ENCODE measurements around the gene STX8. TPM values are rescaled to one million over a fixed set of nuclear protein-coding genes. Genes with fewer than 3 reads are reported as not detected.

The STX8 gene
- total and polyA plus RNA-seq, 3 experiments from 2014 or later: 63.3 to 171 (median 64.8) TPM

DNA sequence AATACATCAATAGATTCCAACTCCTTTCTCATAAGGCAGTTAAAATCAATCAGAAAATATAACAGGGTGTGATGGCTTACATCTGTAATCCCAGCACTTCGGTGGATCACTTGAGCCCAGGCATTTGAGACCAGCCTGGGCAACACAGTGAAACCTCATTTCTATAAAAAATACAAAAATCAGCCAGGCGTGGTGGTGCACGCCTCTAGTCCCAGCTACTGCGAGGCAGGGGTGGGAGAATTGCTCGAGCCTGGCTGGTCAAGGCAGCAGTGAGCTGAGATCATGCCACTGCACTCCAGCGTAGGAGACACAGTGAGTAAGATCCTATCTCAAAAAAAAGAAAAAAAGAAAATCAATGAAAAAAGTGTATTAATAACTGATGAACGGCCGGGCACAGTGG lies 295.7 kb downstream of the STX8 start:
- POLR2A ChIA-PET: no interaction called here
- H3K27me3 Mint-ChIP-seq: no peaks in the 10 kb centered on the region

DNA sequence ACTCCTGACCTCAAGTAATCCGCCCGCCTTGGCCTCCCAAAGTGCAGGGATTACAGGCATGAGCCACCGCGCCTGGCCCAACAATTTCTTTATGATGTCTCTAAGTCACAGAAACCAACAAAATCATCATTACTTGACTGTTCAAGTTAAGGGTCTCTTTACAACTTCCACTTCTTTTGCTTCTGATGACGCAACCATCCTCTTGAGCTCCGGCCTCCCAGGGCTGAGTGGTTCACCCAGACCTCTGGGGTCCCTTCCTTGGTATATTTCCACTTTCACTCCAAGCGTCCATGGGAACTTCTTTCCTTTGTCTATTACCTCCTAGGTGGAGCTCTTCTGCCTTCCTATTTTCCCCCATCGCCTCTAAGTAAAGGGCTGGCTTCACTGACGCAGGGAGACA lies 300.6 kb downstream of the STX8 start:
- H3K9me3 ChIP-seq (ENCODE audit: low read length): no peaks in the 10 kb centered on the region
- ChIA-PET POLR2A (no interaction called here), CTCF (no interaction called here)
- no peak for DNase-seq
- H3K36me3 ChIP-seq (ENCODE audit: insufficient read depth, low read length): no peaks in the 10 kb centered on the region
- H3K4me1 ChIP-seq (ENCODE audit: insufficient read depth, low read length): no peaks in the 10 kb centered on the region
- Mint-ChIP-seq H3K4me1 (peaks cover 0 to 8% (median 6%) of the 10 kb centered on the region in 3 donors), H3K27me3 (no peaks in the 10 kb centered on the region), H3K27ac (no peak overlapping the region), H3K36me3 (peaks cover 0 to 10% (median 0%) of the 10 kb centered on the region in 3 donors), H3K9me3 (no peaks in the 10 kb centered on the region), H3K4me3 (no peak overlapping the region)
- no peak overlapping the region for H3K27ac ChIP-seq (ENCODE audit: low read depth, low read length)
- no peaks in the 10 kb centered on the region for H3K27me3 ChIP-seq (ENCODE audit: insufficient read depth, low read length, poor library complexity, severe bottlenecking)
- no peak overlapping the region for H3K4me3 ChIP-seq (ENCODE audit: low read length)

More for the DNA sequence above, 295.7 kb downstream of the STX8 start:
- Histone ChIP-seq H3K4me3 (ENCODE audit: low read length) (no peak overlapping the region), H3K4me1 (ENCODE audit: insufficient read depth, low read length) (no peaks in the 10 kb centered on the region), H3K36me3 (ENCODE audit: insufficient read depth, low read length) (no peaks in the 10 kb centered on the region), H3K27me3 (ENCODE audit: insufficient read depth, low read length, poor library complexity, severe bottlenecking) (no peaks in the 10 kb centered on the region), H3K9me3 (ENCODE audit: low read length) (no peaks in the 10 kb centered on the region), H3K27ac (ENCODE audit: low read depth, low read length) (no peak overlapping the region)
- no peak overlapping the region for H3K4me3 Mint-ChIP-seq
- no peaks in the 10 kb centered on the region for H3K9me3 Mint-ChIP-seq
- no peak for DNase-seq
- peaks cover 0 to 5% (median 5%) of the 10 kb centered on the region in 3 donors for H3K36me3 Mint-ChIP-seq
- CTCF ChIA-PET: interaction anchor here (0.9 kb wide), 1 partner anchor 9 kb away, joined by 3 read pairs; no protein-coding TSS in a partner anchor
- H3K4me1 Mint-ChIP-seq: peaks cover 0 to 5% (median 5%) of the 10 kb centered on the region in 3 donors
- H3K27ac Mint-ChIP-seq: no peak overlapping the region

DNA sequence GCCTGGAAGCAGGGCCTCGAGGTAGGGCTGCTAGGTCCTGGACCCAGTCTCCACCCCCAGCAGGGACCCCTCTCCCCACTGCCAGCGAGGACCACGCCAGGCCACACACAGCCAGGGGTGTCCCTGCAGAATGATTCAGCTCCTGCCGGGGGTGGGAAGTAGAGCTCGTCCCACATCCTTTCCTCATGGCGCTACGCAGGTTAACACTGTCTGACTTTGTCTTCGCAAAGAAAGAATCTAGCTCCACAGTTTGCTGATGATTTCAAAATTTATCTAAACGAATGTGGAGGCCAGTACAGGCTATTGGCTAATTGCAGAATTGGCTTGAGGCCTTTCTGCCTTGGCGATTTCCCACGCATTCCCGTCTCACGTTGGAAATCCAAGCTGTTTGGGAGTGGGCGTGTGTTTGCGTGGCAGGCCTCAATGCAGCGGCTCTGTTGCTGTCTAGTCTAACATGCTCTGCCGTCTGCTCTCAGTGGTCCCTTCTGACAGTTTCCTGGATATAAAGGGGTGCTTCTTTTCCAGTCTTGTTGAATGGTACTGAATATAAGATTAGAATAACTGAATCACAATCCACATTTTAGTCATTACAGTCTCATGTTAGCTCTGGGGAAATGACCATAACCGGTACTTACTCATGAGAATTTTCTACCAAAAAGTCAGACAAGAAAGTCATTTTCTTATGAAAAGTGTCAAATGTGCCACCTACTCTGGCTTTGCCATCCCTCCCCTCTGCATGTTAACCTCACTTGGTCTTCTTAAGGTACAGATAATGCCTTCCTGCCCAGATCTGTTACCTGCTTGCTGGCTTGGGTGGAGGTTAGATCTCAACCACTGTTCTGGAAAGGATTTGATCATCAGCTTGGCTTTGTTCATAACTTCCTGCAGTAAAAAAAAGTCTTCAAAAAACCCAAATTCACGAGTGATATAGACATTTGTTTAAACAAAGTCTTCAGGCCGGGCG lies 301.9 kb downstream of the STX8 start:
- H3K4me1 Mint-ChIP-seq: peaks cover 0 to 8% (median 6%) of the 10 kb centered on the region in 3 donors
- Histone ChIP-seq H3K27ac (ENCODE audit: low read depth, low read length) (no peak overlapping the region), H3K36me3 (ENCODE audit: insufficient read depth, low read length) (no peaks in the 10 kb centered on the region), H3K4me1 (ENCODE audit: insufficient read depth, low read length) (no peaks in the 10 kb centered on the region), H3K9me3 (ENCODE audit: low read length) (no peaks in the 10 kb centered on the region), H3K4me3 (ENCODE audit: low read length) (no peak overlapping the region), H3K27me3 (ENCODE audit: insufficient read depth, low read length, poor library complexity, severe bottlenecking) (no peaks in the 10 kb centered on the region)
- H3K9me3 Mint-ChIP-seq: no peaks in the 10 kb centered on the region
- H3K4me3 Mint-ChIP-seq: no peak overlapping the region
- POLR2A ChIA-PET: no interaction called here
- peaks cover 0 to 12% (median 0%) of the 10 kb centered on the region in 3 donors for H3K36me3 Mint-ChIP-seq
- H3K27ac Mint-ChIP-seq: peak overlapping the region in 1 of 8 donors; percentile 43
- no peak for DNase-seq
- H3K27me3 Mint-ChIP-seq: no peaks in the 10 kb centered on the region
- CTCF ChIA-PET: no interaction called here

DNA sequence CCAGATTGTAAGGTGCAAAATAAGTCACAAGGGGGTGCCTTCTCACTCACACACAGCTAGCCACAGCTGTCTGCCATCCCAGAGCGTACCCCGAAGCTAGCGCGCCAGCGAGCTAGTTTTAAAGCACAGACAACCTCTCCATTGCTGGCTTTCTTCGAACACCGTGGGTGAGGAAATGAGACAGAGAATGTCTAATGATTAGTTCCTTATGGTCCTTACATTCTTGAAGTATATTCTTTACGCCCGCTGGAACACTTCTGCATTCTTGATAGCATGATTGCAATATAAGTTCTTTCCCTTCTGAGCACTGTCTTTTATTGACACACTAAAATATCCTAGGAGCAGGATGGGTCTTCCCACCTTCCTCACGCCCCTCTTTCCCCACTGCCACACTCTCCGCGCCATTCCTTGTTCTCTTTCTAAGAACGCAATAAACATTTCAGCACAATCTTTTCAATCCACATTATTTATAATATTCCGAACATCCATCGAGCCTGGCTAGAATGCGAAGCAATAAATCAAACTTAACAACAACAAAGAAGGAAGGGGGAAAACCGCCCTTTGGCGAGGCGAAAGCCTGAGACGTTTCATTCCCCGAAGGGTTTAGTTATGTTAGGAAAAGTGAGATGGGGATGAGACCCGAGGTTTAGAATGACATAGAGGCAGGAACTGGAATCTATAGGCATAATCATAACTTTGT lies 303.0 kb downstream of the STX8 start:
- H3K4me3 Mint-ChIP-seq: no peak overlapping the region

DNA sequence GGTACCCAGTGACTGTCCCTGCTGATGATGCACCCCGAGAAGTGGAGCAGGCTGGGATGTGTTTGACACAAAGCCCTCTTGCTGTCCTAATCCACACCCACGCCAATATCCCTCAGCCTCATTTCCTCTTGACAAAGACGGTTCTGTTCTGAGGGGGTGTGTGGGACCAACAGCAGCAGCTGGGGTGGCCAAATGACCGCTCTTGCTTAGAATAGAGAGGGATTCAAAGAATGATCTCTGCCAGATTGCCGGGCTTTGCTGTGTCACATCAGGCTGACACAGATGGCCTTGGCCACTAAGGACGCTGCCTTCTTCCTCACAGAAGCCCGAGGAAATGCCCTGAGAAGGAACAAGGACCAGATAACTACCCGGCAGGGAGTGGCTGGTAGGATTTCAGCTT lies 303.6 kb downstream of the STX8 start:
- H3K36me3 ChIP-seq (ENCODE audit: insufficient read depth, low read length): no peaks in the 10 kb centered on the region
- CTCF ChIA-PET: no interaction called here
- no peaks in the 10 kb centered on the region for H3K27me3 Mint-ChIP-seq
- no peak overlapping the region for H3K27ac Mint-ChIP-seq
- no peak for DNase-seq
- no peaks in the 10 kb centered on the region for H3K27me3 ChIP-seq (ENCODE audit: insufficient read depth, low read length, poor library complexity, severe bottlenecking)
- peaks cover 0 to 20% (median 0%) of the 10 kb centered on the region in 3 donors for H3K36me3 Mint-ChIP-seq
- H3K9me3 ChIP-seq (ENCODE audit: low read length): no peaks in the 10 kb centered on the region
- POLR2A ChIA-PET: no interaction called here
- H3K4me1 Mint-ChIP-seq: peaks cover 0 to 8% (median 6%) of the 10 kb centered on the region in 3 donors
- no peak overlapping the region for H3K27ac ChIP-seq (ENCODE audit: low read depth, low read length)
- no peaks in the 10 kb centered on the region for H3K4me1 ChIP-seq (ENCODE audit: insufficient read depth, low read length)
- H3K9me3 Mint-ChIP-seq: no peaks in the 10 kb centered on the region
- H3K4me3 ChIP-seq (ENCODE audit: low read length): no peak overlapping the region
- H3K4me3 Mint-ChIP-seq: no peak overlapping the region

More for the DNA sequence above, 303.0 kb downstream of the STX8 start:
- no peaks in the 10 kb centered on the region for H3K9me3 ChIP-seq (ENCODE audit: low read length)
- peaks cover 0 to 17% (median 0%) of the 10 kb centered on the region in 3 donors for H3K36me3 Mint-ChIP-seq
- ChIA-PET CTCF (no interaction called here), POLR2A (no interaction called here)
- H3K27ac ChIP-seq (ENCODE audit: low read depth, low read length): no peak overlapping the region
- no peaks in the 10 kb centered on the region for H3K27me3 ChIP-seq (ENCODE audit: insufficient read depth, low read length, poor library complexity, severe bottlenecking)
- H3K4me1 ChIP-seq (ENCODE audit: insufficient read depth, low read length): no peaks in the 10 kb centered on the region
- DNase-seq: no peak
- no peaks in the 10 kb centered on the region for H3K9me3 Mint-ChIP-seq
- no peak overlapping the region for H3K4me3 ChIP-seq (ENCODE audit: low read length)
- peaks cover 0 to 8% (median 6%) of the 10 kb centered on the region in 3 donors for H3K4me1 Mint-ChIP-seq
- H3K27me3 Mint-ChIP-seq: no peaks in the 10 kb centered on the region
- no peaks in the 10 kb centered on the region for H3K36me3 ChIP-seq (ENCODE audit: insufficient read depth, low read length)
- H3K27ac Mint-ChIP-seq: peak overlapping the region in 1 of 8 donors; percentile 81

DNA sequence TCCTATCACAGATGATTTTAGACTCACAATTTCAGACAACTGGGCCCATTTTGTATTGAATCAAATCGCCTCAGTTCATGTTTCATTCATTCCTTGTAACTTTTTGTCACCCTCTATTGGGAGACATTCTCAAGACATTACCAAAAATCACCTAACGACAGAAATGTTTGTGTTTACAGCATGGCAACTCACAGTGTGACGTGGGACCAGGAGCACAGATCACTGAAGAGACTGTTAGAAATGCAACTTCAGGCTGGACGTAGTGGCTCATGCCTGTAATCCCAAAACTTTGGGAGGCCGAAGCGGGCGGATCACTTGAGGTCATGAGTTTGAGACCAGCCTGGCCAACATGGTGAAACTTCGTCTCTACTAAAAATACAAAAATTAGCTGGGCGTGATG lies 304.7 kb downstream of the STX8 start:
- H3K27me3 ChIP-seq (ENCODE audit: insufficient read depth, low read length, poor library complexity, severe bottlenecking): no peaks in the 10 kb centered on the region
- no peaks in the 10 kb centered on the region for H3K4me1 ChIP-seq (ENCODE audit: insufficient read depth, low read length)
- H3K9me3 Mint-ChIP-seq: no peaks in the 10 kb centered on the region
- H3K4me3 ChIP-seq (ENCODE audit: low read length): no peak overlapping the region
- peak overlapping the region in 1 of 8 donors; percentile 35 for H3K27ac Mint-ChIP-seq
- ChIA-PET CTCF (no interaction called here), POLR2A (no interaction called here)
- H3K36me3 Mint-ChIP-seq: peaks cover 1 to 25% (median 2%) of the 10 kb centered on the region in 3 donors
- H3K27ac ChIP-seq (ENCODE audit: low read depth, low read length): no peak overlapping the region
- no peak for DNase-seq
- peaks cover 0 to 8% (median 6%) of the 10 kb centered on the region in 3 donors for H3K4me1 Mint-ChIP-seq
- H3K36me3 ChIP-seq (ENCODE audit: insufficient read depth, low read length): no peaks in the 10 kb centered on the region
- H3K4me3 Mint-ChIP-seq: no peak overlapping the region
- H3K9me3 ChIP-seq (ENCODE audit: low read length): no peaks in the 10 kb centered on the region
- H3K27me3 Mint-ChIP-seq: no peaks in the 10 kb centered on the region

DNA sequence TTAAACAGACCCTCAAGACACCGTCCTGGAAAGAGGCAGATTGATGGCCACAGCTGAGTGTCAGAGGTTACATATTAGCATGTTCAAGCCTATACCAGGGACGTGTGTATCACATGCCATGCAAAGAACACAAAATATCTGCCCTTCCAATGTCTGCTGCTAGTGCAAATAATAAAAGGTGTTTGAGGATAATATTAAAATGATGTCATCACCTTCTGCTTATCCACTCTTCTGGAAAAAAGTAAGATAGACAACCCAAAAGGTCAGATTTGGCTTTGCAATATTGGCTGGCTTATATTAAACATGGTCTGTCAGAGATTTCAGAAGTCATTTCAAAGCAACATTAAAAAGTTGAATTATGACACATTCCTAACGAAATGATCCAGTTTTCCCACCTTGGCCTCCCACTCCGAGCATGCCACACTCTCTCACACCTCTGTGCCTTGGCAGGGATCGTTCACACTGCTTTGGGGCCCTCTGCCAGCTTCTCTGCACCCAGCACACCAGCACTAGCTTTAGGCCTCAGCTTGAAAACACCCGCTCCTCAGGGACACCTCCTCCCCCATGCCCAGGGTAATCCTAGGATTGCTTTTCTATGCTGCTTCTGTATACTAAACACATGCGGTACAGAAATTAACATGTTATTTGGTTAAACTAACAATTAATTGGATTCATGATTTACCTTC lies 306.1 kb downstream of the STX8 start:
- Mint-ChIP-seq H3K4me3 (no peak overlapping the region), H3K9me3 (no peaks in the 10 kb centered on the region), H3K27me3 (no peaks in the 10 kb centered on the region), H3K27ac (no peak overlapping the region), H3K36me3 (peaks cover 4 to 27% (median 4%) of the 10 kb centered on the region in 3 donors), H3K4me1 (peaks cover 0 to 4% (median 2%) of the 10 kb centered on the region in 3 donors)
- ChIA-PET CTCF (no interaction called here), POLR2A (no interaction called here)
- no peak overlapping the region for H3K27ac ChIP-seq (ENCODE audit: low read depth, low read length)
- DNase-seq: no peak
- H3K9me3 ChIP-seq (ENCODE audit: low read length): no peaks in the 10 kb centered on the region
- H3K4me1 ChIP-seq (ENCODE audit: insufficient read depth, low read length): no peaks in the 10 kb centered on the region
- H3K4me3 ChIP-seq (ENCODE audit: low read length): no peak overlapping the region
- no peaks in the 10 kb centered on the region for H3K27me3 ChIP-seq (ENCODE audit: insufficient read depth, low read length, poor library complexity, severe bottlenecking)
- H3K36me3 ChIP-seq (ENCODE audit: insufficient read depth, low read length): no peaks in the 10 kb centered on the region
